Measurements from ENCODE around the gene OCIAD1. TPM values are rescaled to one million over a fixed set of nuclear protein-coding genes. Genes with fewer than 3 reads are reported as not detected.

Gene OCIAD1
- total RNA-seq, 2 donors from 2014 or later = 114 to 176 TPM

DNA sequence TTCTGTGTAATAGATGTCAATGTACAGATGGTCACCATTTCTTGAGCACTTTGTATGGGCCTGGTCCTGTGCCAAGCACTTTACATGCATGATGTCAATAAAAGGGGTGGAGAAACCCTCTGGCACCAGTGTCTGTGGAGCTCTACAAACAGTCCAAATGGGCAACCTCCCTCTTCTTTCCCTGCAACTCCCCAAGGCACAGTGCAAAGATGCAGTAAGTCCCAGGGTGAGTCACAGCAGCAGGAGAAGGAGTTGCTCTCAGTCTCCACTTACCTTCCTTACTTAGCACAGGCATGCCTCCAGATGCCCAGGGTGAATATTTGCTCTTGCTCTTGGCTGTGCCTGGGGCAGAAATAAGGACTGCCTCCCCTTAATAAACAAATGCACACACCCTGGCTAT, 71.4 kb downstream of the OCIAD1 start:
- Histone ChIP-seq H3K36me3 (no peaks in the 10 kb centered on the region), H3K4me1 (replicated peaks) (no peaks in the 10 kb centered on the region), H3K9me3 (no peaks in the 10 kb centered on the region), H3K27me3 (replicated peaks; ENCODE audit: insufficient read depth) (no peaks in the 10 kb centered on the region), H3K4me3 (no peak overlapping the region), H3K27ac (no peak overlapping the region)
- TF ChIP-seq POLR2AphosphoS5 (IDR thresholded peaks at IDR 0.05) (no peak), POLR2A (IDR thresholded peaks at IDR 0.05) (no peak)
- TF ChIP-seq, protein P1, sequence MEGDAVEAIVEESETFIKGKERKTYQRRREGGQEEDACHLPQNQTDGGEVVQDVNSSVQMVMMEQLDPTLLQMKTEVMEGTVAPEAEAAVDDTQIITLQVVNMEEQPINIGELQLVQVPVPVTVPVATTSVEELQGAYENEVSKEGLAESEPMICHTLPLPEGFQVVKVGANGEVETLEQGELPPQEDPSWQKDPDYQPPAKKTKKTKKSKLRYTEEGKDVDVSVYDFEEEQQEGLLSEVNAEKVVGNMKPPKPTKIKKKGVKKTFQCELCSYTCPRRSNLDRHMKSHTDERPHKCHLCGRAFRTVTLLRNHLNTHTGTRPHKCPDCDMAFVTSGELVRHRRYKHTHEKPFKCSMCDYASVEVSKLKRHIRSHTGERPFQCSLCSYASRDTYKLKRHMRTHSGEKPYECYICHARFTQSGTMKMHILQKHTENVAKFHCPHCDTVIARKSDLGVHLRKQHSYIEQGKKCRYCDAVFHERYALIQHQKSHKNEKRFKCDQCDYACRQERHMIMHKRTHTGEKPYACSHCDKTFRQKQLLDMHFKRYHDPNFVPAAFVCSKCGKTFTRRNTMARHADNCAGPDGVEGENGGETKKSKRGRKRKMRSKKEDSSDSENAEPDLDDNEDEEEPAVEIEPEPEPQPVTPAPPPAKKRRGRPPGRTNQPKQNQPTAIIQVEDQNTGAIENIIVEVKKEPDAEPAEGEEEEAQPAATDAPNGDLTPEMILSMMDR (IDR thresholded peaks at IDR 0.05) = no peak
- DNase-seq (ENCODE audit: low spot score) = no peak
- intact Hi-C loops (cut with DNase I) = no loop called here

DNA sequence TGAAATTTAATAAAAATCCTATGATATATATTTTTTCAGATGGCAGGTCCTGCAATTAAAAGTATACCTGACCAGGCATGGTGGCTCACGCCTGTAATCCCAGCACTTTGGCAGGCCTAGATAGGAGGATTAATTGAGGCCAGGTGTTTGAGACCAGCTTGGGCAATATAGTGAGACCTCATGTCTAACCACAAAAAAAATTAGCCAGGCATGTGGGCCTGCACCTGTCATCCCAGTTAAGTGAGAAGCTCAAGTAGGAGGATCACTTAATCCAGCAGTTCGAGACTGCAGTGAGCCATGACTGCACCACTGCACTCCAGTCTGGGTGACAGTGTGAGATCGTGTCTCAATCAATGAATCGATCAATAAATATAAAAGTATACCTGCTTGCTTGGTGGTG, 73.2 kb downstream of the OCIAD1 start:
- intact Hi-C loops (cut with DNase I) = no loop called here
- no peak for DNase-seq (ENCODE audit: low spot score)
- Histone ChIP-seq H3K27ac (no peak overlapping the region), H3K4me1 (replicated peaks) (no peaks in the 10 kb centered on the region), H3K27me3 (replicated peaks; ENCODE audit: insufficient read depth) (no peaks in the 10 kb centered on the region), H3K9me3 (no peaks in the 10 kb centered on the region), H3K4me3 (no peak overlapping the region), H3K36me3 (no peaks in the 10 kb centered on the region)
- 93% methylated on average over 4 of the region's 4 CpGs for WGBS
- no peak for TF ChIP-seq POLR2A (IDR thresholded peaks at IDR 0.05)
- TF ChIP-seq, protein P1 (IDR thresholded peaks at IDR 0.05) = no peak
- TF ChIP-seq POLR2AphosphoS5 (IDR thresholded peaks at IDR 0.05) = no peak

- 87% methylated on average over 3 of the region's 3 CpGs for WGBS
- Histone ChIP-seq H3K27ac (no peak overlapping the region), H3K4me3 (no peak overlapping the region), H3K9me3 (no peaks in the 10 kb centered on the region), H3K36me3 (no peaks in the 10 kb centered on the region), H3K27me3 (replicated peaks; ENCODE audit: insufficient read depth) (no peaks in the 10 kb centered on the region), H3K4me1 (replicated peaks) (no peaks in the 10 kb centered on the region)
- intact Hi-C loops (cut with DNase I) = no loop called here
- TF ChIP-seq, protein P1 (IDR thresholded peaks at IDR 0.05) = no peak
- TF ChIP-seq POLR2A (IDR thresholded peaks at IDR 0.05) = no peak
- TF ChIP-seq POLR2AphosphoS5 (IDR thresholded peaks at IDR 0.05) = no peak
- DNase-seq (ENCODE audit: low spot score) = no peak
Observed at GRCh38 chr4:48904541-48905142, 73.8 kb downstream of the OCIAD1 start.

GRCh38 chr4:48905363-48906015, 74.6 kb downstream of the OCIAD1 start:
- intact Hi-C loops (cut with DNase I) = no loop called here
- DNase-seq (ENCODE audit: low spot score) = no peak
- H3K27me3 ChIP-seq (replicated peaks; ENCODE audit: insufficient read depth) = no peaks in the 10 kb centered on the region
- no peak overlapping the region for H3K27ac ChIP-seq
- no peaks in the 10 kb centered on the region for H3K4me1 ChIP-seq (replicated peaks)
- TF ChIP-seq POLR2A (IDR thresholded peaks at IDR 0.05) (no peak), POLR2AphosphoS5 (IDR thresholded peaks at IDR 0.05) (no peak)
- TF ChIP-seq, protein P1 (IDR thresholded peaks at IDR 0.05) = no peak
- H3K36me3 ChIP-seq = no peaks in the 10 kb centered on the region
- WGBS = 70% methylated on average over 9 of the region's 9 CpGs
- H3K9me3 ChIP-seq = no peaks in the 10 kb centered on the region
- H3K4me3 ChIP-seq = peak overlapping the region; percentile 62 to 79
